KMS-11 (cell line): ENCODE measurements around the gene TMEM185B.

Experiments
- H2AFZ ChIP-seq: fragments of 200-600 bp; sonication (generic); 2 replicates; pipeline ENCODE4 v1.6.1; 2016; ENCODE audit warnings: antibody characterized with exemption, mixed run types, low read depth
- H3K27ac ChIP-seq: fragments of 200-600 bp; sonication (generic); 2 replicates; pipeline ENCODE4 v1.6.1; 2016; ENCODE audit warnings: mild to moderate bottlenecking, mixed run types
- H3K27me3 ChIP-seq: fragments of 200-600 bp; sonication (generic); 2 replicates; pipeline ENCODE4 v1.6.1; 2017; ENCODE audit warnings: mild to moderate bottlenecking, low read depth, mixed run types, moderate library complexity; ENCODE audit not compliant: insufficient read depth
- H3K36me3 ChIP-seq: fragments of 200-600 bp; sonication (generic); 2 replicates; pipeline ENCODE4 v1.6.1; 2017; ENCODE audit warnings: mild to moderate bottlenecking, mixed run types; ENCODE audit not compliant: insufficient read depth
- H3K4me1 ChIP-seq: fragments of 200-600 bp; sonication (generic); 2 replicates; pipeline ENCODE4 v1.6.1; 2016; ENCODE audit warnings: mild to moderate bottlenecking, low read depth, mixed run types; ENCODE audit not compliant: poor library complexity, severe bottlenecking
- H3K4me2 ChIP-seq: fragments of 200-600 bp; sonication (generic); 2 replicates; pipeline ENCODE4 v1.7.0; 2016; ENCODE audit warnings: mild to moderate bottlenecking, mixed run types
- H3K4me3 ChIP-seq: fragments of 200-600 bp; sonication (generic); IDR thresholded peaks from 2 replicates; pipeline ENCODE4 v1.6.1; 2017; ENCODE audit warnings: low read depth, low read length, mixed read lengths; ENCODE audit not compliant: insufficient read depth
- H3K79me2 ChIP-seq: fragments of 200-600 bp; sonication (generic); 2 replicates; pipeline ENCODE4 v1.6.1; 2016; ENCODE audit warnings: low read depth, mixed run types; ENCODE audit not compliant: insufficient read depth
- H3K9ac ChIP-seq: fragments of 200-600 bp; sonication (generic); 2 replicates; pipeline ENCODE4 v1.6.1; 2016; ENCODE audit warnings: mild to moderate bottlenecking, mixed run types
- H4K20me1 ChIP-seq: fragments of 200-600 bp; sonication (generic); 2 replicates; pipeline ENCODE4 v1.6.1; 2016; ENCODE audit warnings: mild to moderate bottlenecking, mixed run types; ENCODE audit not compliant: insufficient read depth
- TF ChIP-seq, protein P1 (sequence below): fragments of 200-600 bp; sonication (generic); conservative IDR thresholded peaks from 2 replicates; pipeline ENCODE4 v1.6.1; 2017; ENCODE audit warnings: low read depth, mild to moderate bottlenecking, antibody characterized with exemption, low read length, moderate library complexity, mixed read lengths

The TMEM185B gene

DNA sequence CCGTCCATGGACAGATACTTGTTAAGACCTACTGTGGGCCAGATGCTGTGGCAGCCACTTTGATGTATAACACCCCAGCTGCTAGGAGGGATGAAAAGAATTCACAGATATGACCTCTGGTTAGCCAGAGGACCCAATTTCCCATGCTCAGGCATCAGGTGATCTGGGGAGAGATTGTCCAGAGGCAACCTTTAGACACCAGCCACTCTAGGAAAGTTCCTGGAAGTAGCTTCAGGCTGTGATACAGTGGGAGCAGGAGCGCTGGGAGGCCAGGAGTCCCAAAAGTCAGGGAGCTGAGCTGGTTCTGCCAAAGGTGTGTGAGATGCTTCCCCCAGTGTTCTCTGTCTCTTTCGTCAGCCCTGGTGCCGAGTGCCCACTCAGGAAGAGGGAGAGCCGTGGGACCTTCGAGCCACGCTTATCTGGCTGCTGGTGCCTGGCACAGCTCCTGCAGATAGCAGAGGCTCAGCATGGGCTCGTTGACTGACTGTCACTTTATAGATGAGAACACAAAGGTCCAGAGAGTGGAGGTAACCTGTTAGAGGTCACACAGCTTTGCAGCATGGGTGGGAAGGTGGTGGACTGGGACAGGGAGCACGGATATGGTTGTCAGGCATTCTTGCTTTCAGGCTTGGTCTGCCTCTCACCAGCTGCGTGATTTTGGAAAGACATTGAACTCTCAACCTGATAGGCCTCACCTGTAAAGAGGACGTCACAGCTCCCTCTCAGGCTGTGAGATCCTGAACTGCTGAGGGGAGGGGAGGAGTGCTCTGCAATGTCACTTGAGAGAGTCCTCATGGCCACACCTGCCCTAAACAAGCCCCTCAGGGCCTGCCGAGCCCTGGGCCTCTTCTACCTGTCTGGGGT lies 21.7 kb upstream of the TMEM185B start:
- H4K20me1 ChIP-seq, result no peaks in the 10 kb centered on the region
- H3K9ac ChIP-seq, result no peak overlapping the region
- TF ChIP-seq, protein P1, sequence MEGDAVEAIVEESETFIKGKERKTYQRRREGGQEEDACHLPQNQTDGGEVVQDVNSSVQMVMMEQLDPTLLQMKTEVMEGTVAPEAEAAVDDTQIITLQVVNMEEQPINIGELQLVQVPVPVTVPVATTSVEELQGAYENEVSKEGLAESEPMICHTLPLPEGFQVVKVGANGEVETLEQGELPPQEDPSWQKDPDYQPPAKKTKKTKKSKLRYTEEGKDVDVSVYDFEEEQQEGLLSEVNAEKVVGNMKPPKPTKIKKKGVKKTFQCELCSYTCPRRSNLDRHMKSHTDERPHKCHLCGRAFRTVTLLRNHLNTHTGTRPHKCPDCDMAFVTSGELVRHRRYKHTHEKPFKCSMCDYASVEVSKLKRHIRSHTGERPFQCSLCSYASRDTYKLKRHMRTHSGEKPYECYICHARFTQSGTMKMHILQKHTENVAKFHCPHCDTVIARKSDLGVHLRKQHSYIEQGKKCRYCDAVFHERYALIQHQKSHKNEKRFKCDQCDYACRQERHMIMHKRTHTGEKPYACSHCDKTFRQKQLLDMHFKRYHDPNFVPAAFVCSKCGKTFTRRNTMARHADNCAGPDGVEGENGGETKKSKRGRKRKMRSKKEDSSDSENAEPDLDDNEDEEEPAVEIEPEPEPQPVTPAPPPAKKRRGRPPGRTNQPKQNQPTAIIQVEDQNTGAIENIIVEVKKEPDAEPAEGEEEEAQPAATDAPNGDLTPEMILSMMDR, result no peak

DNA sequence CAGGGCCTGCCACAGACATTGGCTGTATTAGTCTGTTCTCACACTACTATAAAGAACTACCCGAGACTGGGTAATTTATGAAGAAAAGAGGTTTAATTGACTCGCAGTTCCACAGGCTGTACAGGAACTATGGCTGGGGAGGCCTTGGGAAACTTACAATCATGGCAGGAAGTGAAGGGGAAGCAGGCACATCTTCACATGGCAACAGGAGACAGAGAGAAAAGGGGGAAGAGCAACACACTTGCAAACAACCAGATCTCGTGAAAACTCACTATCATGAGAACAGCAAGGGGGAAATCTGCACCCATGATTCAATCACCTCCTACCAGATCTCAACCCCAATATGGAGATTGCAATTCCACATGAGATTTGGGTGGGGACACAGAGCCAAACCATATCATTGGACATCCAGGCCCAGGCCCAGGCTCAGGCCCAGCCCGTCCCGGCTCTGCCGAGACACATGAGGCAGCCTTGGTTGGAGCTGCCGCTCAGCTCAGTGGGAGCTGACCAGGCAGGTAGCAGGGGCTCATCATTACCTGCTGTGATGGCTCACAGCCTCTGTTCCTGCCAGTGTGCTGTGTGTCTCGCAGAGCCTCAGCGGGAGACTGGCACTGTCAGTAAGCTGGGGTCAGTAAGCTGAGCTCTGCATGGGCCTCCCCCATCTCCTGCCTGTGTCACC lies 20.8 kb upstream of the TMEM185B start:
- Histone ChIP-seq H3K36me3 (no peaks in the 10 kb centered on the region), H3K79me2 (no peaks in the 10 kb centered on the region), H3K4me1 (no peaks in the 10 kb centered on the region), H3K4me3 (no peak overlapping the region), H3K4me2 (no peak overlapping the region), H2AFZ (no peak overlapping the region), H3K27me3 (no peaks in the 10 kb centered on the region), H4K20me1 (no peaks in the 10 kb centered on the region), H3K27ac (no peak overlapping the region), H3K9ac (no peak overlapping the region)
- TF ChIP-seq, protein P1, result no peak

More for the DNA sequence above, 21.7 kb upstream of the TMEM185B start:
- H3K4me1 ChIP-seq, result no peaks in the 10 kb centered on the region
- no peaks in the 10 kb centered on the region for H3K27me3 ChIP-seq
- H3K79me2 ChIP-seq, result no peaks in the 10 kb centered on the region
- no peak overlapping the region for H3K27ac ChIP-seq
- no peaks in the 10 kb centered on the region for H3K36me3 ChIP-seq
- H2AFZ ChIP-seq, result no peak overlapping the region
- no peak overlapping the region for H3K4me3 ChIP-seq
- H3K4me2 ChIP-seq, result no peak overlapping the region

GRCh38 chr2:120243211-120243610 lies 20.0 kb upstream of the TMEM185B start:
- Histone ChIP-seq H3K27ac (no peak overlapping the region), H3K4me2 (no peak overlapping the region), H3K4me1 (no peaks in the 10 kb centered on the region), H3K36me3 (no peaks in the 10 kb centered on the region), H3K9ac (no peak overlapping the region), H4K20me1 (no peaks in the 10 kb centered on the region), H3K4me3 (no peak overlapping the region), H3K27me3 (no peaks in the 10 kb centered on the region), H2AFZ (no peak overlapping the region), H3K79me2 (no peaks in the 10 kb centered on the region)
- TF ChIP-seq, protein P1, result no peak

GRCh38 chr2:120241684-120242083 lies 18.5 kb upstream of the TMEM185B start:
- no peaks in the 10 kb centered on the region for H3K27me3 ChIP-seq
- H3K4me1 ChIP-seq, result no peaks in the 10 kb centered on the region
- no peaks in the 10 kb centered on the region for H4K20me1 ChIP-seq
- H3K36me3 ChIP-seq, result no peaks in the 10 kb centered on the region
- H2AFZ ChIP-seq, result no peak overlapping the region
- no peaks in the 10 kb centered on the region for H3K79me2 ChIP-seq
- no peak overlapping the region for H3K27ac ChIP-seq
- H3K9ac ChIP-seq, result no peak overlapping the region
- no peak overlapping the region for H3K4me2 ChIP-seq
- no peak overlapping the region for H3K4me3 ChIP-seq
- TF ChIP-seq, protein P1, result no peak
